Activated CD8-positive, alpha-beta T cell treated with anti-CD3 and anti-CD28 coated beads for 36 hours (primary cell): ENCODE measurements around the gene LMAN2. TPM values are rescaled to one million over a fixed set of nuclear protein-coding genes. Genes with fewer than 3 reads are reported as not detected.

Experiments used
- ATAC-seq: fragments of 200-7000 bp; cut with Tn5 transposase; one replicate; pipeline ENCODE4 v1.10.0; 2021; ENCODE audit warnings: mild to moderate bottlenecking, moderate library complexity
- CTCF ChIA-PET: fragments of 350-600 bp; sonication (Branson Sonifier 250); formaldehyde crosslinking; loops from one replicate; lab custom pipeline; 2021; ENCODE audit warnings: antibody characterized with exemption; lab: Charles Lee
- POLR2A ChIA-PET: fragments of 350-600 bp; sonication (Branson Sonifier 250); formaldehyde crosslinking; loops from one replicate; lab custom pipeline; 2021; ENCODE audit warnings: antibody characterized with exemption; lab: Charles Lee
- DNase-seq: peaks from one replicate; pipeline ENCODE4 v3.0.0-alpha.2; 2020
- H3K27ac Mint-ChIP-seq: one replicate; pipeline ENCODE4 v1.8.0; 2021; ENCODE audit warnings: mild to moderate bottlenecking, mixed read lengths
- H3K27me3 Mint-ChIP-seq: one replicate; pipeline ENCODE4 v1.8.0; 2021; ENCODE audit warnings: mixed read lengths
- H3K36me3 Mint-ChIP-seq: one replicate; pipeline ENCODE4 v1.8.0; 2021; ENCODE audit warnings: low read depth, mixed read lengths
- H3K4me1 Mint-ChIP-seq: one replicate; pipeline ENCODE4 v1.8.0; 2021; ENCODE audit warnings: low read depth, mixed read lengths
- H3K4me3 Mint-ChIP-seq: one replicate; pipeline ENCODE4 v1.8.0; 2021; ENCODE audit warnings: mild to moderate bottlenecking, moderate library complexity, mixed read lengths
- H3K9me3 Mint-ChIP-seq: one replicate; pipeline ENCODE4 v1.8.0; 2021; ENCODE audit warnings: mixed read lengths
- CTCF ChIP-seq: fragments of 200-600 bp; IDR thresholded peaks from one replicate; pipeline ENCODE4 v1.8.0; 2022; ENCODE audit warnings: antibody characterized with exemption, mild to moderate bottlenecking
- intact Hi-C: fragments of 100-400 bp; cut with micrococcal nuclease; formaldehyde crosslinking; loops from one replicate; pipeline ENCODE4 v1.10.0; 2022
- total RNA-seq, 2 experiments: library from RNA; stranded (reverse); gene quantifications; one replicate each; pipeline ENCODE4 v1.2.3, GENCODE V29; 2021

Gene LMAN2
- total RNA-seq, 2 experiments from 2014 or later, result 79.9 to 87.5 TPM

GRCh38 chr5:177310757-177311391 is 40.6 kb downstream of the LMAN2 start:
- ATAC-seq (no peak), DNase-seq (peak; percentile 47)
- peaks cover 35% of the 10 kb centered on the region for H3K4me1 Mint-ChIP-seq
- H3K4me3 Mint-ChIP-seq, result peak overlapping the region; percentile 89
- H3K9me3 Mint-ChIP-seq, result no peaks in the 10 kb centered on the region
- intact Hi-C loops, result loop anchor here (5.0 to 10.0 kb wide), 2 partner anchors 84 to 186 kb away; partner anchors contain the start of gene PDLIM7
- no peak overlapping the region for H3K27ac Mint-ChIP-seq
- H3K36me3 Mint-ChIP-seq, result peaks cover 19% of the 10 kb centered on the region
- POLR2A ChIA-PET, result interaction anchor here (0.6 to 3.7 kb wide), 11 partner anchors 40 to 178 kb away, joined by 3 to 11 read pairs (median 3); partner anchors contain the start of genes GRK6, LMAN2 and RGS14
- CTCF ChIA-PET, result interaction anchor here (0.7 to 6.2 kb wide), 44 partner anchors 9 to 233 kb away, joined by 3 to 58 read pairs (median 6); partner anchors contain the start of genes FGFR4, LMAN2, PDLIM7 and PFN3
- TF ChIP-seq CTCF, result no peak
- no peaks in the 10 kb centered on the region for H3K27me3 Mint-ChIP-seq

GRCh38 chr5:177310332-177310731 is 41.1 kb downstream of the LMAN2 start:
- Mint-ChIP-seq H3K4me3 (peak overlapping the region; percentile 89), H3K9me3 (no peaks in the 10 kb centered on the region), H3K27me3 (no peaks in the 10 kb centered on the region), H3K27ac (no peak overlapping the region), H3K4me1 (peaks cover 41% of the 10 kb centered on the region), H3K36me3 (peaks cover 24% of the 10 kb centered on the region)
- no peak for DNase-seq
- ATAC-seq, result no peak
- ChIA-PET CTCF (interaction anchor here (0.7 to 6.2 kb wide), 62 partner anchors 9 to 234 kb away, joined by 3 to 58 read pairs (median 5); partner anchors contain the start of genes FGFR4, LMAN2, PDLIM7 and PFN3), POLR2A (interaction anchor here (0.6 to 3.7 kb wide), 11 partner anchors 9 to 177 kb away, joined by 3 to 11 read pairs (median 3); partner anchors contain the start of genes GRK6, LMAN2 and RGS14)
- intact Hi-C loops, result loop anchor here (5.0 to 10.0 kb wide), 2 partner anchors 84 to 187 kb away; partner anchors contain the start of gene PDLIM7
- TF ChIP-seq CTCF, result no peak

- peak overlapping the region; percentile 53 for H3K4me3 Mint-ChIP-seq
- H3K36me3 Mint-ChIP-seq, result peaks cover 32% of the 10 kb centered on the region
- ChIA-PET CTCF (interaction anchor here (0.7 to 6.2 kb wide), 71 partner anchors 8 to 252 kb away, joined by 3 to 58 read pairs (median 5); partner anchors contain the start of genes FGFR4, LMAN2, NSD1 and PDLIM7), POLR2A (interaction anchor here (0.6 to 3.7 kb wide), 11 partner anchors 8 to 196 kb away, joined by 3 to 11 read pairs (median 3); partner anchors contain the start of genes GRK6, LMAN2 and RGS14)
- H3K27me3 Mint-ChIP-seq, result no peaks in the 10 kb centered on the region
- no peak overlapping the region for H3K27ac Mint-ChIP-seq
- H3K9me3 Mint-ChIP-seq, result no peaks in the 10 kb centered on the region
- TF ChIP-seq CTCF, result peak; percentile 93
- DNase-seq (peak; percentile 82), ATAC-seq (peak; percentile 22)
- intact Hi-C loops, result loop anchor here (5.0 to 10.0 kb wide), 2 partner anchors 85 to 188 kb away; partner anchors contain the start of gene PDLIM7
- H3K4me1 Mint-ChIP-seq, result peaks cover 47% of the 10 kb centered on the region
These were observed 41.9 kb downstream of the LMAN2 start for GRCh38 chr5:177309351-177310191.

- intact Hi-C loops, result no loop called here
- peaks cover 46% of the 10 kb centered on the region for H3K4me1 Mint-ChIP-seq
- no peak overlapping the region for H3K4me3 Mint-ChIP-seq
These were observed 42.7 kb downstream of the LMAN2 start for GRCh38 chr5:177308740-177309139.

More at GRCh38 chr5:177308740-177309139, 42.7 kb downstream of the LMAN2 start:
- Mint-ChIP-seq H3K36me3 (peaks cover 39% of the 10 kb centered on the region), H3K9me3 (no peaks in the 10 kb centered on the region), H3K27me3 (no peaks in the 10 kb centered on the region), H3K27ac (no peak overlapping the region)
- DNase-seq (no peak), ATAC-seq (no peak)
- no peak for TF ChIP-seq CTCF
- CTCF ChIA-PET, result interaction anchor here (0.7 to 6.2 kb wide), 37 partner anchors 7 to 252 kb away, joined by 3 to 58 read pairs (median 7); partner anchors contain the start of genes LMAN2, PFN3 and PRR7
- POLR2A ChIA-PET, result interaction anchor here (0.6 to 3.7 kb wide), 6 partner anchors 10 to 262 kb away, joined by 3 to 11 read pairs (median 4); no protein-coding TSS in a partner anchor
